GM21447 (cell line): Measurements from ENCODE around the gene NOXO1.
"Not testable (repeated sequence)": the region's sequence is repeated elsewhere in the genome, so short reads cannot be mapped to it uniquely, and the experiment has no call there.

Experiments
- ATAC-seq: cut with Tn5 transposase; IDR thresholded peaks from one replicate; pipeline ENCODE4 v1.9.1; 2021; ENCODE audit not compliant: unreplicated experiment

NOXO1 gene

DNA sequence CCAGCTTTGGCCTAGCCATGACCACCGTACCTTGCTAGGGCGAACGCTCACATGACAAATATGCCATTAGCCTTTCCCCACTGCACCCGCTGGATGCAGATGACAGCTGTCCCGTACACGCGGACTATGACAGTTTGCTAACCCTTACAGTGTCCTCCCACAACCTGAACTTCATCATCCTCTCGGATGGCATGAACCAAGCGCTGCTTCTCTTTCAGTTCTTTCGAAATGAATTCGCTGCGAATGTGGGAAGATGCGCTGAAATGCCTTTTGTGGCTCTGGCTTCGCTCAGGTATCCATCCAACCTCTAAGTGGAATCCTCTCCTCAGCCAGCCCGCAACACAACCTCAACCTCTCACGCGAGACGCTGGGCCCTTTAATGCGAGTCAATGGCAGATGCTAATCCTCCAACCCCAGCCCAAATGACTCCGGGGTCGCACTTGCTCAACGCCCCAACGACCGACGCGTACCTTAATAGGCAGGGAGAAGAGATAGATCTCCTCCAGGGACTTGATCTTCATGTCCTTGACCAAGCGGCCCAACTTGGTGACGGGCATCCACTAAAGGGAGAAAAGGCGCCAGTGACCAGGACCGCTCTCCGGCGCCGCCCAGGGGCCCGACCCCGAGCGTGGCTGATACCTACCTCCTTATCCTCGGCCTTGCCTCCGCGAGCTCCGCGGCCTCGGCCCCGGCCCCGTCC, 17.3 kb downstream of the NOXO1 start:
- ATAC-seq, result peak; percentile 9

DNA sequence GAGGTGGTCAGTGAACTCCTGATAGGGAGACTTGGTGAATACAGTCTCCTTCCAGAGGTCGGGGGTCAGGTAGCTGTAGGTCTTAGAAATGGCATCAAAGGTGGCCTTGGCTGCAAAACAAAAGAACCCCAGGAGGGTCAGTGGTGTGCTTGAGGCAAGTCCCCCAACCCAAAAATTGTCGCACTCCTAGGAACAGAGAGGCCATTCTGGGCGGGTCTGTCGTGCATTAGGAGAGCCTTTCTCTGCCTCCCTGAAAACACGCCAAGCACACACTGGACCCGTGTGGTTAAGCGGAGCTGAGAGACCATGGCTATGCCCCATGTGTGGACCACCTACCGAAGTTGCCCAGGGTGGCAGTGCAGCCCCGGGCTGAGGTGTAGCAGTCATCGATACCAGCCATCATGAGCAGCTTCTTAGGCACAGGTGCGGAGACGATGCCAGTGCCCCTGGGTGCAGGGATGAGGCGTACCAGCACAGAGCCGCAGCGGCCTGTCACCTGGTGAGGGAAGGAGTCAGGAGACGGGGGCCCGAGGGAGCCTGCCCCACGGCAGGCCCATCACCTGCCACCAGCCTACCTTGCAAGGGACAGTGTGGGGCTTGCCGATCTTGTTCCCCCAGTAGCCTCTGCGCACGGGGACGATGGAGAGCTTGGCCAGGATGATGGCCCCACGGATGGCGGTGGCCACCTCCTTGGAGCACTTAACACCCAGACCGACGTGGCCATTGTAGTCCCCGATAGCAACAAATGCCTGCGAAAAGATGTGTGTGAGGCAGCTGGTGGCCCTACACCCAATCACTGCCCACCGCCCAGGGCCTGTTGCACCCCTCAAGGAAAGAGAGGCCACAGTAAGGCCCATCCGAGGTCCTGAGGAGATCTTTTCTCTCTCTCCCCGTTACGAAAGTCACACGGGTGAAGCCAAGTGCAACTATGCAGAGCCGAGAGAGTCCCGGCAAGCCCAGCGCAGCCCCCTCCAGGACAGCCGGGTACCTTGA, 18.8 kb downstream of the NOXO1 start:
- not testable (repeated sequence) for ATAC-seq

DNA sequence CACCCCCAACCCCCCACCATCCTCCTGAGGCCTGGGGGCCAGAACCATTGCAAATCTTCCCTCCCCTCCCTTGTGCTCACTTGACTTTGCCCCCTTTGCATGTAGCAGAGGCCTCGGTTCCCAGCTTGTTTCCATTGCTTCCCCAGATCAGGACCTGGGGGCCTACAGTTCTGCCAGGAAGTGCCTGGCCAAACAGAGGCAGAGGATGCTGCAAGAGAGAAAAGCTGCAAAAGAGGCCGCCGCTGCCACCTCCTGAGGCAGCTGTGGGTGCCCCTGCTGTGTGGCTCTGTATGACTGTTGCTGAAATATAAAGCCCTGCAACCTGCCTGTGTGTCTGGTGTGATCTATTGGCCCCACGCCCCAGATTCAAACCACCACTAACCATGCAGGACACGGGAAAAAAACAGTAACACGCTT, 19.6 kb downstream of the NOXO1 start:
- ATAC-seq, result no peak

DNA sequence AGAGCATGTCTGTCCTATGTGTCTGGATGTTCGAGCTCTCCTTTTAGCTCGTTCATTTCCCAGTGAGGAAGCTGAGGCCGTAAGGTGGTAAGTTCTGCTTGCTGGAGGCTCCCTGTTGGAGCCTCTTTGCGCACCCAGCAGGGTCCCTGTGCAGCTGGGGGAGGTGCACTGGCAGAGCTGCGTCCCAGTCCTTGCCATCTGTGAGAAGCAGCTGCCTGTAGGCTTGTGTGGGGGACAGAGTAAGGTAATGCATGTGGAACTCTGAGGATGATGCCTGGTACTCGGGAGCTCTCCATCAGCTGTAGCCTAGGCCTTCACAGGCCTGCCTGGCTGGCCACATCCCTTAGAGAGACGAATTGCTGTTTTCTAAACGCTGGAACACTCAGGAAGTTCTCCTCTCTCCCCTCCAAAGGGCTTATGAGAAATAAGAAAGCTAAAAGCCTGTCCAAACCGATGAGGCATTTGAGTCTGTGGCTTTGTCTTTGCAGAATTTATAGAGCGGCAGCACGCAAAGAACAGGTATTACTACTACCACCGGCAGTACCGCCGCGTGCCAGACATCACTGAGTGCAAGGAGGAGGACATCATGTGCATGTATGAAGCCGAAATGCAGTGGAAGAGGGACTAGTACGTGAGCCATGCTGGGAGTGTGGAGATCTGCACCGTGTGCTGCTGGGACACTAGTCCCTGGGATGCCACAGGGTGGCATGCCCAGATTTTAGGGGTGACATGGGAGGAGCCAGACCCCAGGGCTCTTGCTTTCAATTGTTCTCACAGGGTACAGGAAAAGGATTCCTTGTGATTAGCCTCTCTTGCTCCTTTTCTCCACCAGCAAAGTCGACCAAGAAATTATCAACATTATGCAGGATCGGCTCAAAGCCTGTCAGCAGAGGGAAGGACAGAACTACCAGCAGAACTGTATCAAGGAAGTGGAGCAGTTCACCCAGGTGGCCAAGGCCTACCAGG, 20.3 kb downstream of the NOXO1 start:
- ATAC-seq, result no peak

DNA sequence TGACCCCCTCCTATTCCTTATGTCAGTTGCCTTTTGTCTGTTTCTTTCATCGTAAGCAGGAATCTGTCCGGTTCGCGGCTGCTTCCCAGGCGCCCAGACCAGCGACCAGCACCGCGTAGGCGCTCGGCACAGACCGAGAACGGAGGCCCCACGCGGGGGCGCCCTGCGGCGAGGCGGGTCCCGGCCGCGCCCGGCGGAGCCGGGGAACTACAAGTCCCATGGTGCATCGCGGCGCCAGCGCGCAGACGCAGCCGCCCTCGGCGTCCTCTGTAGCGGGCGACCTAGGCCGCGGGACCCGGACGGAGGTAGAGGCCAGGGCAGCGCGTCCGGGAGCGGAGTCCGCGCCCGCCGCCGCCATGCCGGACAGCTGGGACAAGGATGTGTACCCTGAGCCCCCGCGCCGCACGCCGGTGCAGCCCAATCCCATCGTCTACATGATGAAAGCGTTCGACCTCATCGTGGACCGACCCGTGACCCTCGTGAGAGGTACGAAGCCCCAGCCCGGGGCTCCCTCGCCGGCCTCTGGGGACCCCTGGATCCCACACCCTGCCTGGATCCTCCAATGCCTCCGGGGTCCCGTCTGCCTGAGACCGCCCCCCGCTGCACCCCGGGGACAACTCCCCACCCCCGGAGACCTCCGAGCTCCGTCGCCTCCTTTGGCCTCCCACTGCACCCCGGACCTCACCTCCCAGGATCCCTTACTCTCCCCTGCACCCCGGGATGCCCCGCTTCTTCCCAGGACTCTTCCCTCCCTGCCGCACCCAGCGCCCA, 21.8 kb downstream of the NOXO1 start, which contains the start of gene NDUFB10:
NDUFB10 (plus strand) TSS at position 270 of the 771 bp plus-strand sequence; CDS start at position 357, 87 bp downstream.
- peak; percentile 59 for ATAC-seq

DNA sequence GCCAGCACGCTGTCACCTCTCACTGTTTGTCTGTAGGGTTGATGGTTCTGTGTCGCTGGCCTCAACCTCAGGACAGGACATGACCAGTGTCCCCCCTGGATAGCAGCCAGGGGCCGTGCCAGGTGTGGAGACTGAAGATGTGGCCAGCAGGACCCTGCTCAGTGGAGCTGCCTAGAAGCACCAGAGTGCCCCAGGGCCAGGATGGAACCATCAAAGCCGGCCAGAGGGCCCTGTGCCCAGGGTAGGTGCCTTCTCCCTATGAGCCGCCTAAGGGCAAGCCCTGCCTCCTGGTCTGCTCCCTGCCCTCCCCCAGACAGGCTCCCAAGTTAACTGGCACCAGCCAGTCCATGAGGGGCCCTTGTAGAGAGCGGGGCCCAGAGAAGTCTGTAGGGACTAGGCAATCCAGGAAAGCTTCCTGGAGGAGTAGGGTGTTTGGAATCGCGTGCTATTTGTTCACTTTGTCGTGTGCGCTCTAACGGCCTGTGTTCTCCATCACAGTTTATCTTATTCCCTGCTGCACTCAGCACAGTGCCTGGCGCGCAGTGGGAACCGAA, 22.5 kb downstream of the NOXO1 start:
- no peak for ATAC-seq

DNA sequence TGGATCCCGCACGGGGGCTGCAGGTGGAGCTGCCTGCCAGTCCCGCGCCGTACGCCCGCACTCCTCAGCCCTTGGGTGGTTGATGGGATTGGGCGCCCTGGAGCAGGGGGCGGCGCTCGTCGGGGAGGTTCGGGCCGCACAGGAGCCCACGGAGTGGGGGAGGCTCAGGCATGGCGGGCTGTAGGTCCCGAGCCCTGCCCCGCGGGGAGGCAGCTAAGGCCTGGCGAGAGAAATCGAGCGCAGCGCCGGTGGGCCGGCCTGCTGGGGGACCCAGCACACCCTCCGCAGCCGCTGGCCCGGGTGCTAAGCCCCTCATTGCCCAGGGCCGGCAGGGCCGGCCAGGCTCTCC, 23.2 kb downstream of the NOXO1 start:
- not testable (repeated sequence) for ATAC-seq

DNA sequence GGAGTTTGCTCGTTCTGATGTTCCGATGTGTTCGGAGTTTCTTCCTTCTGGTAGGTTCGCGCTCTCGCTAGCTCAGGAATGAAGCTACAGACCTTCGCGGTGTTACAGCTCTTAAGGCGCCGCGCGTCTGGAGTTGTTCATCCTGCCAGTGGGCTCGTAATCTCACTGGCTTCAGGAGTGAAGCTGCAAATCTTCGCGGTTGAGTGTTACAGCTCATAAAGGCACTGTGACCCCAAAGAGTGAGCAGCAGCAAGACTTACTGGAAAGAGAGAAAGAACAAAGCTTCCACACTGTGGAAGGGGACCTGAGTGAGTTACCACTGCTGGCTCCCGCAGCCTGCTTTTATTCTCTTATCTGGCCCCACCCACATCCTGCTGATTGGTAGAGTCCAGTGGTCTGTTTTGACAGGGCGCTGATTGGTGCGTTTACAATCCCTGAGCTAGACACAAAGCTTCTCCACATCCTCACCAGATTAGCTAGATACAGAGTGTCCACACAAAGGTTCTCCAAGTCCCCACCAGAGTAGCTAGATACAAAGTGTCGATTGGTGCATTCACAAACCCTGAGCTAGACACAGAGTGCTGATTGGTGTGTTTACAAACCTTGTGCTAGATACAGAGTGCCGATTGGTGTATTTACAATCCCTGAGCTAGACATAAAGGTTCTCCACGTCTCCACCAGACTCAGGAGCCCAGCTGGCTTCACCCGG, 23.7 kb downstream of the NOXO1 start:
- ATAC-seq, result not testable (repeated sequence)

DNA sequence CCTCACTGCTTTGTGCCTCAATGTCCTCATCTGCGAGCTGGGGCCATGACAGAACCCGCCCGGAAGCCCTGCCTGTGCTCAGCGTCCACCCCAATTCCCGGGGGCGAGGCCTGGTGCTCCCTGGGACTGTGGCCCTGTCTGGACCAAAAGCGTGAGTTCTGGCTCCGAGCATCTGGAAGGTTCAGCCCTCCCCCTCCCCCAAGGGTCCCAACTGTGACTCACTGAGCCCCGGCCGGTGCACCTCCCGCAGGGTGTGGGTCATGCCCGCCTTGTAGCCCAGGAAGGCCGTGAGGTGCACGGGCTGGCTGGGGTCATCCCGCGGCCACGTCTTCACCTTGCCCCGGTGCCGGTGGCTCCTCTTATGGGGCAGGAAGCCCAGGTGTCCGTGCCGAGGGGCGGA, 27.5 kb downstream of the NOXO1 start:
- ATAC-seq, result no peak

DNA sequence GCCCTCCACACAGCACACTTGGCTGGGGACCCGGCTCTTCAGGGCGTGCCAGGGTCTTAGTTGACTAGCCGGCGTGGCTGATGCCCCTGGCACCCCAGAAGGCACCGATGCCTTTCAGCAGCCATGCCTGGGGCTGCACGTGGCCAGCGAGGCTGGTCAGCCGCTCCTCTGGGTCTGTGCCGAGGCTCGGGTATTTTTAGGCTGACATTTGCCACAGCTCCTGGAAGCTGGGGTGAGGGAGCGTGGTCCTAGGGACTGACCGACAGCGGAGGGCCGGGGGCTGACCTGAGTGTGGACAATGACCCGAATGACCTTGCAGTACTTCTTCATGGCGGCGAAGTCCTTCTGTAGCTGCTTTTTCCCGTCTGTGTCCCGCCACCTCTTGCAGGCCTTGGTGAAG, 30.7 kb downstream of the NOXO1 start:
- no peak for ATAC-seq

DNA sequence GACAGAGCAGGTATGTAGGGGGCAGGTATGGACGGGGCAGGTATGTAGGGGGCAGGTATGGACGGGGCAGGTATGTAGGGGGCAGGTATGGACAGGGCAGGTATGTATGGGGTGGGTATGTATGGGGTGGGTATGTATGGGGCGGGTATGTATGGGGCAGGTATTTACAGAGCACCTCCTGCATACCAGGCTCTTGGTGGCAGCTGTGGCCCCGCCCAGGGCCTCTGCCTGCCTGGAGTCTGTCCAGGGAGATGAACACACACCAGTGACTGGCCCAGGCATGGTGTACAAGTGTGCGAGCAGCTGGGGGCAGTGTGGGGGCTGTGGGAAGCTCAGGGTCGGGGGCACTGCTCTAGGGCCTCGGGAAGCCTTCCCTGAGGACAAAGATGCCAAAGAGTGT, 31.2 kb downstream of the NOXO1 start:
- no peak for ATAC-seq

DNA sequence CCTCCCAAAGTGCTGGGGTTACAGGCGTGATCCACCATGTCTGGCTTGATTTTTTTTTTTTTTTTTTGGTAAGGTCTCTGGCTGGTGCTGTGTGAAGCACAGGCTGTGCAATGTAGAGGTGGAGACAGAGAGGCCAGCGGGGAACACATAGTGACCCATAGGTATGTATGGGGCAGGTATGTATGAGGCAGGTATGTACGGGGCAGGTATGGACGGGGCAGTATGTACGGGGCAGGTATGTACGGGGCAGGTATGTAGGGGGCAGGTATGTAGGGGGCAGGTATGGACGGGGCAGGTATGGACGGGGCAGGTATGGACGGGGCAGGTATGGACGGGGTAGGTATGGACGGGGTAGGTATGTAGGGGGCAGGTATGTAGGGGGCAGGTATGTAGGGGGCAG, 31.8 kb downstream of the NOXO1 start:
- no peak for ATAC-seq

DNA sequence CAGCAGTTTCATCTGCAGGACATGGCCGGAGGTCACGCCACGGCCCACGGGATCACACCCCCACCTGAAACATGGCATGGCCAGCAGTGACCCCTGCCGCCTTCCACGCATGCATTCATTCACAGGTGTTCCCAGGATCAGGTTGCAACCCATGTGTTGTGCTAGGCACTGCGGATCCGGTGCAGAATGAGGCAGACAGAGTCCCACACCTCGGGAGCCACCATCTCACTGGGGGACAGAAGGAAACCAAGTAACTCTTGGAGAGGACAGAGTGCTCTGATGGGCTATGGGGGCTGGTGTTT, 33.9 kb downstream of the NOXO1 start:
- no peak for ATAC-seq

DNA sequence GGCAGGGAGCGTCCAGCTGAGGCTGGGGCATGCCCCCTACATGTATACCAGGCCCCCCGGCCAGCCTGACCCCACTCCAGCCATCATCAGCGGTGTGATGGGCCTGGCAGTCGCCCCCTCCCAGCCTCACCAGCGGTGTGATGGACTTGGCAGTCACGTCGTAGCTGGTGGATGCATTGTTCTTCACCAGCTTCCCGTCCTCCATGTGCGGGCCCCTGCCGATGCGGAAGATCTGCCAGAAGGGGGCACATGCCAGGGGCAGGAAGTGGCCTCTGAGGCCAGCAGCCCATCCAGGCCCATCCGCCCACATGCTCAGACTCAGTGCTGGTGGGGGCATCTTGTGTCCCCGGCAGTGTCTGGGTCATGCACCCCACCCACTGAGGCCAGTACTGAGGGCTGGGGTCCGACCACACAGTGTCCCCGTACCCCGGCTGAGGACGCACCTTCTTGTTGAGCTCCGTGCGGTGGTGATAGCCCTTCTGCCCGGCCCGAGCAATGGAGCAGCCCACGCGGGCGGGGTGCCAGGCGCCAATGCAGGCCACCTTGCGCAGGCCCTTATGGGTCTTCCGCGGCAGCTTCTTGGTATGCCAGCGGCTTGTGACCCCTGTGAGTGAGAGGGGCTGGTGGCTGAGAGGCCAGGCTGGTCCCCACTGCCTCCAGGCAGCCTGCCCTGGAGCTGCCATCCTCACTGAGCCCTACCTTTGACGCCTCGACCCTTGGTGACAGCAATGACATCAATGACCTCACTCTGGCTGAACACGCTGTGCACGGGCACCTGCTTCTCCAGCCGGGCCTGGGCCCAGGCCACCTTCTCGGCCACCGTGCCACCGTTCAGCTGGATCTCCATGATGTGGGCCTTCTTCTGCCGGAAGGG, 34.5 kb downstream of the NOXO1 start:
- no peak for ATAC-seq

DNA sequence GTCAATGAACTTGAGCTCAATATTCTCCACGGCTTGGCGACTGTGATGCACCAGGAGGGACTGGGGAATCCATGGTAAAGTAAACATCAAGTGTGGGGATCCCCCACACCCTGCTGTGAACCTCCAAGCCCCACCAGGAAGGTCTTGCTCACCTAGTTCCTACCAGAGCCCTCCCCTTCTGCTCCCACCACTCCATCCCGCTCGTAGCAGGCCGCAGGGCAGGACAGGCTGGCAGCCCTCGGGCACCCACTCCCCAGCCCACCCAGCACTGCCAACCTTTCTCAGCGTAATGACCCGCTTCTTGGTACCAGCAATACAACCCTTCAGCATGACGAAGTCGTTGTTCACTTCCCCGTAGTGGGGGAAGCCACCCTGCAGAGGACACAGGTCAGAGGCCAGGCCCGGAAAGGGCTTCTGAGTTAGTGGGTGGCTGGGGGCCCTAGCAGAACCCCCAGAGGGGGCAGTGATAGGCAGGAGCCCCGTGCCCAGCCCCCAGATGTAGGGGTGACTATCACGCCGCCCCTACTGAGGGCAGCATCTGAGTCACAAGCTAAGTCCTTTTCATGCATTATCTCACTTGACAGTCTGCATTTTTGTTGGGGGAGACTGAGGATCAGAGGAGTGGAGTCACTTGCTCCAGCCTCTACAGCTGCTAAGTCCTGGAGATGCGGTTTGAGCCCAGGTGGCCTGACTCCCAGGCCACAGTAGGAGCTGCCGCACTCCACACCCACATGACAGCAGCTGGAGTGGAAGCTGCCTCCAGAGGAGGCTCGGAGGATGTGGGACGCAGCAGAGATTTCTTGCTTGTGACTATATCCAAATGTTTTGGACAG, 35.5 kb downstream of the NOXO1 start:
- ATAC-seq, result no peak

DNA sequence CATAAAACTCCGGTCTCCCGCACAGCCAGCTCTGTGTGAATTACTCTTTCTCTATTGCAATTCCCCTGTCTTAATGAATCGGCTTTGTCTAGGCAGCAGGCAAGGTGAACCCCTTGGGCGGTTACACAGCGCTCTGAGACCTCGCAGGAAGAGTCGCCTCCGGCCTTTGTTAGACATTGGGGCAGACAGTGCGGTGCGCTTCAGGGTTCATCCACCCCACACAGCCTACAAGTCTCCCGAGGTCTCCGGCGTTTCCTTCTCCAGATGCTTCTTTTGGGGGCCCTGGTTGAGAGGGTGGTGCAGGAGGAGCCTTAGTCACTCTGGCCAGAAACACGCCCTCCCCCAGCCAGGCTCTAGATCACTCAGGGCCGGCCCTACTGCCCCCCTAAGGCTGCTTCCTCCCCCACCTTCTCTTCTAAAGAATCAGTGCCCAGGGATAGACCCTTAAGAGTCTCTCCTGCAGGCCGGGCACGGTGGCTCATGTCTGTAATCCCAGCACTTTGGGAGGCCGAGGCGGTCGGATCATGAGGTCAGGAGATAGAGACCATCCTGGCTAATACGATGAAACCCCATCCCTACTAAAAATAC, 36.6 kb downstream of the NOXO1 start:
- no peak for ATAC-seq
